HepG2 (cell line): ENCODE measurements around the gene GRHPR. TPM values are rescaled to one million over a fixed set of nuclear protein-coding genes. Genes with fewer than 3 reads are reported as not detected.
A peak's percentile ranks its signal among the peaks of the same experiment; 100 is the strongest.

Source experiments
- AHDC1 ChIP-seq: sonication (generic); formaldehyde crosslinking; IDR thresholded peaks from 2 replicates; pipeline ENCODE4 v1.5.1; 2020; ENCODE audit warnings: mild to moderate bottlenecking, missing genetic modification reagents, borderline replicate concordance
- CREB3 ChIP-seq: sonication (generic); formaldehyde crosslinking; IDR thresholded peaks from 2 replicates; pipeline ENCODE4 v1.5.0; 2020; ENCODE audit warnings: missing genetic modification reagents
- DMAP1 ChIP-seq: IDR thresholded peaks from 2 replicates; pipeline ENCODE4 v1.6.1; 2016
- FOXA1 ChIP-seq, 2 experiments: fragments of 450-650 bp in 1 of 2; sonication (generic) in 1 of 2; formaldehyde crosslinking in 1 of 2; IDR thresholded peaks; 2 replicates each; pipeline versions ENCODE4 v1.4.0 to v1.6.1; 2016 to 2020; ENCODE audit warnings: missing genetic modification reagents in 1 of 2
- KDM6A ChIP-seq: IDR thresholded peaks from 2 replicates; pipeline ENCODE4 v1.6.1; 2016; ENCODE audit warnings: low read depth
- MTA1 ChIP-seq: sonication (generic); formaldehyde crosslinking; IDR thresholded peaks from 2 replicates; pipeline ENCODE4 v1.4.0; 2020; ENCODE audit warnings: missing genetic modification reagents, mild to moderate bottlenecking, borderline replicate concordance
- NR3C1 ChIP-seq: sonication (generic); formaldehyde crosslinking; IDR thresholded peaks from 2 replicates; pipeline ENCODE4 v1.4.0; 2020; ENCODE audit warnings: missing genetic modification reagents
- SP140L ChIP-seq: sonication (generic); formaldehyde crosslinking; IDR thresholded peaks from 2 replicates; pipeline ENCODE4 v1.4.0; 2020; ENCODE audit warnings: missing genetic modification reagents, borderline replicate concordance
- SP4 ChIP-seq: sonication (generic); formaldehyde crosslinking; IDR thresholded peaks from 2 replicates; pipeline ENCODE4 v1.8.1; 2023; ENCODE audit warnings: mild to moderate bottlenecking, missing genetic modification reagents
- ZBTB42 ChIP-seq: sonication (generic); formaldehyde crosslinking; IDR thresholded peaks from 2 replicates; pipeline ENCODE4 v1.5.0; 2020; ENCODE audit warnings: mild to moderate bottlenecking, missing genetic modification reagents
- ZNF101 ChIP-seq: sonication (generic); formaldehyde crosslinking; IDR thresholded peaks from 2 replicates; pipeline ENCODE4 v1.4.0; 2020; ENCODE audit warnings: mild to moderate bottlenecking, low read depth, missing genetic modification reagents, borderline replicate concordance
- ZNF629 ChIP-seq: sonication (generic); formaldehyde crosslinking; conservative IDR thresholded peaks from 2 replicates; pipeline ENCODE4 v1.5.0; 2020; ENCODE audit warnings: missing genetic modification reagents
- ZSCAN12 ChIP-seq: sonication (generic); formaldehyde crosslinking; IDR thresholded peaks from 2 replicates; pipeline ENCODE4 v1.9.0; 2021; ENCODE audit warnings: mild to moderate bottlenecking, missing genetic modification reagents
- polyA plus RNA-seq, 8 experiments: library from polyadenylated mRNA; depleted of rRNA in 3 of 8; stranded (reverse) in 7 of 8; unstranded in 1 of 8; fragments of >200 nt; fragmentation: Illumina TruSeq in 4 of 8; extraction: Trizol in 4 of 8; gene quantifications; 2 replicates each; pipeline versions ENCODE4 v1.2.1 to v1.2.3, GENCODE V29; 2011 to 2016; ENCODE audit warnings: low read depth in 4 of 8, missing spikeins in 1 of 8, mixed read lengths in 1 of 8; ENCODE audit not compliant: insufficient read depth in 1 of 8
- total RNA-seq, 5 experiments: library from RNA; depleted of rRNA; stranded (reverse); fragments of >200 nt; fragmentation: Illumina TruSeq; extraction: Trizol; gene quantifications; 2 replicates each; pipeline ENCODE4 v1.2.3, GENCODE V29; 2016; ENCODE audit warnings: low read depth in 1 of 5
- TF ChIP-seq, protein P1 (sequence below): sonication (generic); formaldehyde crosslinking; IDR thresholded peaks from 2 replicates; pipeline ENCODE4 v1.4.0; 2020; ENCODE audit warnings: missing genetic modification reagents
- TF ChIP-seq, protein P2 (sequence below), 2 experiments: sonication (generic) in 1 of 2; formaldehyde crosslinking in 1 of 2; IDR thresholded peaks; 2 replicates each; pipeline versions ENCODE4 v1.4.0 to v1.6.1; 2018 to 2020; ENCODE audit warnings: missing genetic modification reagents in 2 of 2, borderline replicate concordance in 1 of 2, low read depth in 1 of 2, mild to moderate bottlenecking in 1 of 2, missing biosample characterization in 1 of 2

Gene GRHPR
- total and polyA plus RNA-seq, 2 of the 13 experiments (the other 11 are each of a cell fraction or from before 2014, with no cell fraction given): 113 to 115 TPM

DNA sequence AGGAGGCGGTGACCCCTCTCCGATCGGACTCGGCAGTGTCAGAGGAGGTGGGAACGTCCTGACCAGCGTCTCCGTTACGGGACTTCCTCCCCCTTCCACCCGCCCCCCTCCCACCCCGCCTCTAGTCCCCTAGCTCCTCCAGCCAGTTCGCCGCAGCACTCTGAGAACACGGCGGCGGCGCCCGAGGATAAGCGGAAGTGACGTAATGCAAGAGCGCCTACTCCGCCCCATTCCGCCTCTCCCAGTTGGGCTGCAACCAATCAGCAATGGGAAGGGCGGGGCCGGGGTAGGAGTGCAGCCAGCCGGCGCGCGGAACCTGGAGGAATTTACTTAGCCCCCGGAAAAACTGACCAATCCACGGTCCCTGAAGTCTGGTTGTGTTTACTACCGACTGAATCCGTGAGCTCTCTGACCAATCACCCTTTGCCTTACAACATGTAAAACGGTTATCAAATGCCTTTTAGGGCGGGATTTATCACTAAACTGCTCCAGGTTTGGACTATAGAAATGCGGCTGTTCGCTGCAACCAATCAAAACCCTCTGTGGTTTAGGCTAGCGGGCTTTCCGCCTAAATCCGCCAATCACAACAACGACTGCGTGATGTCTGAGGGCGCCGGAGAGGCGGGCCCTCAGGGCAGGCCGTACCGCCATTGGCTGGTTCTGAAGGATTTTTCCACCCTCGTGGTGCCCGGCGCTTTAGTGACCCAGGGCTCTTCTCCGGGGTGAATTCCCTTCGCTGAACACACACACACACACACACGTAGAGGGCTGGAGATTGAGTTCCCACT, 42.9 kb downstream of the GRHPR start, which contains the start of gene ZBTB5 (continued):
- no peak for TF ChIP-seq MTA1 (CRISPR knock-in tag)
- TF ChIP-seq ZNF101 (CRISPR knock-in tag): no peak
- no peak for TF ChIP-seq FOXA1 (IDR thresholded peaks at IDR 0.05)
- TF ChIP-seq FOXA1 (CRISPR knock-in tag; IDR thresholded peaks at IDR 0.05): no peak
- TF ChIP-seq, protein P1, sequence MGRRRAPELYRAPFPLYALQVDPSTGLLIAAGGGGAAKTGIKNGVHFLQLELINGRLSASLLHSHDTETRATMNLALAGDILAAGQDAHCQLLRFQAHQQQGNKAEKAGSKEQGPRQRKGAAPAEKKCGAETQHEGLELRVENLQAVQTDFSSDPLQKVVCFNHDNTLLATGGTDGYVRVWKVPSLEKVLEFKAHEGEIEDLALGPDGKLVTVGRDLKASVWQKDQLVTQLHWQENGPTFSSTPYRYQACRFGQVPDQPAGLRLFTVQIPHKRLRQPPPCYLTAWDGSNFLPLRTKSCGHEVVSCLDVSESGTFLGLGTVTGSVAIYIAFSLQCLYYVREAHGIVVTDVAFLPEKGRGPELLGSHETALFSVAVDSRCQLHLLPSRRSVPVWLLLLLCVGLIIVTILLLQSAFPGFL (CRISPR knock-in tag): no peak
- TF ChIP-seq SP140L: no peak
- no peak for TF ChIP-seq ZNF629
- no peak for TF ChIP-seq ZBTB42 (CRISPR knock-in tag)
- no peak for TF ChIP-seq DMAP1
- TF ChIP-seq ZSCAN12 (CRISPR knock-in tag): no peak
- 0 out of 2 replicates have a peak, but pooled peaks have one; percentile 39 for TF ChIP-seq CREB3 (CRISPR knock-in tag)
- no peak for TF ChIP-seq KDM6A (CRISPR knock-in tag)
- peak; percentile 69; the same call in 1 of the 2 replicates for TF ChIP-seq SP4 (CRISPR knock-in tag)
- no peak for TF ChIP-seq NR3C1 (CRISPR knock-in tag)
- TF ChIP-seq, protein P2, sequence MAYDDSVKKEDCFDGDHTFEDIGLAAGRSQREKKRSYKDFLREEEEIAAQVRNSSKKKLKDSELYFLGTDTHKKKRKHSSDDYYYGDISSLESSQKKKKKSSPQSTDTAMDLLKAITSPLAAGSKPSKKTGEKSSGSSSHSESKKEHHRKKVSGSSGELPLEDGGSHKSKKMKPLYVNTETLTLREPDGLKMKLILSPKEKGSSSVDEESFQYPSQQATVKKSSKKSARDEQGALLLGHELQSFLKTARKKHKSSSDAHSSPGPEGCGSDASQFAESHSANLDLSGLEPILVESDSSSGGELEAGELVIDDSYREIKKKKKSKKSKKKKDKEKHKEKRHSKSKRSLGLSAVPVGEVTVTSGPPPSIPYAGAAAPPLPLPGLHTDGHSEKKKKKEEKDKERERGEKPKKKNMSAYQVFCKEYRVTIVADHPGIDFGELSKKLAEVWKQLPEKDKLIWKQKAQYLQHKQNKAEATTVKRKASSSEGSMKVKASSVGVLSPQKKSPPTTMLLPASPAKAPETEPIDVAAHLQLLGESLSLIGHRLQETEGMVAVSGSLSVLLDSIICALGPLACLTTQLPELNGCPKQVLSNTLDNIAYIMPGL (CRISPR knock-in tag; IDR thresholded peaks at IDR 0.05; ENCODE audit: borderline replicate concordance in 1 of 2, low read depth in 1 of 2): no peak
- TF ChIP-seq AHDC1: no peak
